Transverse colon (tissue), 4 donors: ENCODE measurements around the gene ZFHX2.

Source experiments
- POLR2A ChIP-seq: fragments of 450-650 bp; IDR thresholded peaks from one replicate; pipeline ENCODE4 v1.6.1; 2016; ENCODE audit warnings: antibody characterized with exemption, mild to moderate bottlenecking, moderate library complexity
- POLR2AphosphoS5 ChIP-seq, 3 donors: sonication (generic); formaldehyde crosslinking; IDR thresholded peaks; one replicate each; pipeline ENCODE4 v1.6.1; 2016; ENCODE audit warnings: antibody characterized with exemption in 3 of 3
- TF ChIP-seq, protein P1 (sequence below), 5 experiments: fragments of 200-600 bp in 3 of 5; fragments of 450-650 bp in 2 of 5; sonication (generic) in 3 of 5; IDR thresholded peaks; 1 replicate in 2 of 5; 2 replicates in 3 of 5; pipeline ENCODE4 v1.5.1; 2016 to 2017; ENCODE audit warnings: antibody characterized with exemption in 5 of 5, inconsistent platforms in 3 of 5, mild to moderate bottlenecking in 2 of 5, moderate library complexity in 1 of 5

DNA sequence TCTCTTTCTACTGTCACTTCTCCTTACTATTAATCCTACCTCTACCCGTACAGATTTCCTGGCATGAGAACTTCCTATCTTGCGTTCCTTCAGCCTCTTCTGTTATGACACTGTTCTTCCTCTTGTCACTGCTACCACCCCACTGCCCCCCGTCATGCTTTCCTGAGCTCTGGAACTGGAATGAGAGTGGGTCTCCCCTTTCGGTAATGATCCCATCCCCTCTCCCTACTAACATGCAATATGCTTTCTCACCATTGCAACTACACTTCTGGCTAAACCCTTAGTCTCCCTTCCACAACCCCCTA lies 20.9 kb upstream of the ZFHX2 start:
- TF ChIP-seq, protein P1, sequence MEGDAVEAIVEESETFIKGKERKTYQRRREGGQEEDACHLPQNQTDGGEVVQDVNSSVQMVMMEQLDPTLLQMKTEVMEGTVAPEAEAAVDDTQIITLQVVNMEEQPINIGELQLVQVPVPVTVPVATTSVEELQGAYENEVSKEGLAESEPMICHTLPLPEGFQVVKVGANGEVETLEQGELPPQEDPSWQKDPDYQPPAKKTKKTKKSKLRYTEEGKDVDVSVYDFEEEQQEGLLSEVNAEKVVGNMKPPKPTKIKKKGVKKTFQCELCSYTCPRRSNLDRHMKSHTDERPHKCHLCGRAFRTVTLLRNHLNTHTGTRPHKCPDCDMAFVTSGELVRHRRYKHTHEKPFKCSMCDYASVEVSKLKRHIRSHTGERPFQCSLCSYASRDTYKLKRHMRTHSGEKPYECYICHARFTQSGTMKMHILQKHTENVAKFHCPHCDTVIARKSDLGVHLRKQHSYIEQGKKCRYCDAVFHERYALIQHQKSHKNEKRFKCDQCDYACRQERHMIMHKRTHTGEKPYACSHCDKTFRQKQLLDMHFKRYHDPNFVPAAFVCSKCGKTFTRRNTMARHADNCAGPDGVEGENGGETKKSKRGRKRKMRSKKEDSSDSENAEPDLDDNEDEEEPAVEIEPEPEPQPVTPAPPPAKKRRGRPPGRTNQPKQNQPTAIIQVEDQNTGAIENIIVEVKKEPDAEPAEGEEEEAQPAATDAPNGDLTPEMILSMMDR (IDR thresholded peaks at IDR 0.05): no peak
- TF ChIP-seq POLR2A (no peak), POLR2AphosphoS5 (IDR thresholded peaks at IDR 0.05) (no peak)
